Kidney epithelial cell (primary cell): ENCODE measurements around the gene CFAP141. TPM values are rescaled to one million over a fixed set of nuclear protein-coding genes. Genes with fewer than 3 reads are reported as not detected.
"Not testable (repeated sequence)": the region's sequence is repeated elsewhere in the genome, so short reads cannot be mapped to it uniquely, and the experiment has no call there.

Experiments used
- DNase-seq: peaks from one replicate; pipeline ENCODE4 v3.0.0-alpha.2; 2010; ENCODE audit warnings: low read depth
- H3K27me3 ChIP-seq: 2 replicates; pipeline ENCODE4 v1.6.0; 2011; ENCODE audit warnings: low read length; ENCODE audit not compliant: control insufficient read depth, insufficient read depth
- H3K36me3 ChIP-seq: 2 replicates; pipeline ENCODE4 v1.5.1; 2011; ENCODE audit warnings: low read length; ENCODE audit not compliant: control insufficient read depth, insufficient read depth
- H3K4me3 ChIP-seq: 2 replicates; pipeline ENCODE4 v1.5.1; 2011; ENCODE audit warnings: low read depth, mild to moderate bottlenecking, control low read depth, low read length
- total RNA-seq: library from RNA; depleted of rRNA; stranded (reverse); fragments of >200 nt; gene quantifications from 2 replicates; pipeline ENCODE4 v1.2.3, GENCODE V29; 2015
- TF ChIP-seq, protein P1 (sequence below): IDR thresholded peaks from 2 replicates; pipeline ENCODE4 v1.5.1; 2011; ENCODE audit warnings: mild to moderate bottlenecking, moderate library complexity, low read length, control low read depth, inconsistent platforms; ENCODE audit not compliant: insufficient read depth, poor library complexity, severe bottlenecking

Gene CFAP141
- total RNA-seq, 1 donor from 2014 or later, result not detected

- H3K36me3 ChIP-seq, result peaks cover 3% of the 10 kb centered on the region
Measured at GRCh38 chr1:154237880-154238506, 31.9 kb upstream of the CFAP141 start.

DNA sequence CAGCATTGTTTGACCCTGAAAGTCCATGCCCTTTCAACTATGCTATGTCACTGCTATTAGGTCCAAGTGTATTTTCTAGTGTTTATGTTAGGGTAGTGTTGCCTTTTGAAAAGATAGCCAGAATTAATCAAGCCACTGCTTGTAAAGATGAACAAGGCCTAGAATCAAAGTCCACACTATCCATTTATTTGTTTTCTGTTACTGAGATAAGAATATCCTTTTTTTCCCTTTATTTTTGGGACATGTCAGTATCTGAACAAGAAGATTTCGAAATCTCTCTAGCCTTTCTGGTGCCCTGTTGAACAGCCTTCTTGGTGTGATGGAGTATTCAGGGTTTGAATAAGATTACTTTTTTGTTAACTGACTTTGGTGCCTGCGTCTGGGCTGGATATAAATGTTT is 31.3 kb upstream of the CFAP141 start:
- TF ChIP-seq, protein P1, sequence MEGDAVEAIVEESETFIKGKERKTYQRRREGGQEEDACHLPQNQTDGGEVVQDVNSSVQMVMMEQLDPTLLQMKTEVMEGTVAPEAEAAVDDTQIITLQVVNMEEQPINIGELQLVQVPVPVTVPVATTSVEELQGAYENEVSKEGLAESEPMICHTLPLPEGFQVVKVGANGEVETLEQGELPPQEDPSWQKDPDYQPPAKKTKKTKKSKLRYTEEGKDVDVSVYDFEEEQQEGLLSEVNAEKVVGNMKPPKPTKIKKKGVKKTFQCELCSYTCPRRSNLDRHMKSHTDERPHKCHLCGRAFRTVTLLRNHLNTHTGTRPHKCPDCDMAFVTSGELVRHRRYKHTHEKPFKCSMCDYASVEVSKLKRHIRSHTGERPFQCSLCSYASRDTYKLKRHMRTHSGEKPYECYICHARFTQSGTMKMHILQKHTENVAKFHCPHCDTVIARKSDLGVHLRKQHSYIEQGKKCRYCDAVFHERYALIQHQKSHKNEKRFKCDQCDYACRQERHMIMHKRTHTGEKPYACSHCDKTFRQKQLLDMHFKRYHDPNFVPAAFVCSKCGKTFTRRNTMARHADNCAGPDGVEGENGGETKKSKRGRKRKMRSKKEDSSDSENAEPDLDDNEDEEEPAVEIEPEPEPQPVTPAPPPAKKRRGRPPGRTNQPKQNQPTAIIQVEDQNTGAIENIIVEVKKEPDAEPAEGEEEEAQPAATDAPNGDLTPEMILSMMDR, result no peak
- DNase-seq, result no peak
- peaks cover 3% of the 10 kb centered on the region for H3K36me3 ChIP-seq
- no peaks in the 10 kb centered on the region for H3K27me3 ChIP-seq
- no peak overlapping the region for H3K4me3 ChIP-seq

More at GRCh38 chr1:154237880-154238506, 31.9 kb upstream of the CFAP141 start:
- no peak for DNase-seq
- no peaks in the 10 kb centered on the region for H3K27me3 ChIP-seq
- TF ChIP-seq, protein P1, result no peak
- H3K4me3 ChIP-seq, result no peak overlapping the region

DNA sequence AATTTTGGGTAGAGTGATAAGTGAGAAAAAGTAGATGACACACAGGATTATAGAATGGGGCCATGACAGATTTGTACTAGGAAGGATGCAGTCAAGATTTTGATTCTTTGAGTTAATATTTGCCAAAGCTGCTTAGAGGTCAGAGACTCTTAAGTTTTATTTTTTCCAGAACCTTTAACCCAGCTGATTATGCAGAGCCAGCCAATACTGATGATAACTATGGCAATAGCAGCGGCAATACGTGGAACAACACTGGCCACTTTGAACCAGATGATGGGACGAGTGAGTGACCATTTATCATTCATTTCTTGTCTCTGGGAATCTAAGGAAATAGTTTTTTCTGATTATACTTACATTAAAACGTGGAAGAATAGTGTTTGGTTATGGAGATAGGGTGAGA is 30.7 kb upstream of the CFAP141 start:
- TF ChIP-seq, protein P1, result no peak

GRCh38 chr1:154233127-154233526 is 27.0 kb upstream of the CFAP141 start:
- not testable (repeated sequence) for H3K27me3 ChIP-seq, H3K36me3 ChIP-seq, DNase-seq, H3K4me3 ChIP-seq

More for the DNA sequence above, 30.7 kb upstream of the CFAP141 start:
- Histone ChIP-seq H3K4me3 (no peak overlapping the region), H3K27me3 (no peaks in the 10 kb centered on the region), H3K36me3 (peaks cover 3% of the 10 kb centered on the region)
- DNase-seq, result no peak

DNA sequence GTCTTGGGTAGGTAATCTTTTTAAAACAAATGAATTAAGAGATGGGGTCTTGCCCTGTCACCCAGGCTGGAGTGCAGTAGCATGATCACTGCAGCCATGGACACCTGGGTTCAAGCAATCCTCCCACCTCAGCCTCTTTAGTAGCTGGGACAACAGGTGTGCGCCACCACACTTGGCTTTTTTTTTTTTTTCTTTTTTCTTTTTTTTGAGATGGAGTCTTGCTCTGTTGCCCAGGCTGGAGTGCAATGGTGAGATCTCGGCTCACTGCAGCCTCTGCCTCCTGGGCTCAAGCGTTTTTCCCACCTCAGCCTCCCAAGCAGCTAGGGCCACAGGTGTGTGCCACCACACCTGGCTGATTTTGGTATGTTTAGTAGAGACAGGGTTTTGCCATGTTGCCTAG is 25.0 kb upstream of the CFAP141 start:
- not testable (repeated sequence) for H3K4me3 ChIP-seq, H3K36me3 ChIP-seq, DNase-seq, H3K27me3 ChIP-seq

DNA sequence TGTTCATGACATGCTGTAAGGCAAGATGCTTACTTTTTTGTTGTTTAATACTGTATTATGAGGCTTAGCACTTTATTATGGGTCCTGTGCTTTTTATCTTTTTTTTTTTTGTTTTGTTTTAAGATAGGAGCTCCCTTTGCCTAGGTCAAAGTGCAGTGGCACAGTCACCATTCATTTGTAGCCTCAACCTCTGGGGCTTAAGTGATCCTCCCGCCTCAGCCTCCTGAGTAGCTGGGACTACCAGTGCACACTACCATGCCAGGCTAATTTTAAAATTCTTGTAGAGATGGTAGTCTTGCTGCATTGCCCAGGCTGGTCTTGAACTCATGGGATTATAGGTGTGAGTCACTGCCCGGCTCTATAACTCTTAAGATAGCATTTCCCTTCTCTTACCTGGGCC is 19.2 kb upstream of the CFAP141 start:
- TF ChIP-seq, protein P1, result no peak
- DNase-seq, result no peak
- H3K36me3 ChIP-seq, result no peaks in the 10 kb centered on the region
- H3K27me3 ChIP-seq, result no peaks in the 10 kb centered on the region
- no peak overlapping the region for H3K4me3 ChIP-seq

- Histone ChIP-seq H3K4me3 (no peak overlapping the region), H3K27me3 (no peaks in the 10 kb centered on the region), H3K36me3 (no peaks in the 10 kb centered on the region)
- no peak for DNase-seq
- TF ChIP-seq, protein P1, result no peak
Measured at GRCh38 chr1:154223621-154224020, 17.5 kb upstream of the CFAP141 start.
